ENCODE results near the gene MYH10. TPM values are rescaled to one million over a fixed set of nuclear protein-coding genes. Genes with fewer than 3 reads are reported as not detected.

The MYH10 gene
- total RNA-seq, 1 donor from 2014 or later, result 24.6 TPM

DNA sequence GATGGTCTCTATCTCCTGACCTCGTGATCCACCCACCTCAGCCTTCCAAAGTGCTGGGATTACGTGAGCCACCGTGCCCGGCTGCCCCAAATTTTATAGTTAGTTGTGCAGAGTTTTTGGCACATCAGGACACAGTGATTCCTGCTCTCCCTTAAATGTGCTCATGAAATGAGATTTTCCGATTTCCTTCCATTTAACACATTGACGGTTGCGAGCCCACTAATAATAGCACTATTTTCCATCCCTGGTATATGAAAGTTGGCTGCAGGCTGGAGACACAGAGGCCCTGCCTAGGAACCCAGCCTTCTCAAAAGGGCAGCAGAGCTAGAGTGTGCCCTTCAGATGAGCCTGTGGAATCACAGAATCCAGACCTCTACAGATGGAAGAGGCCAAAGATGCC, 17.4 kb upstream of the MYH10 start:
- ATAC-seq, result no peak

DNA sequence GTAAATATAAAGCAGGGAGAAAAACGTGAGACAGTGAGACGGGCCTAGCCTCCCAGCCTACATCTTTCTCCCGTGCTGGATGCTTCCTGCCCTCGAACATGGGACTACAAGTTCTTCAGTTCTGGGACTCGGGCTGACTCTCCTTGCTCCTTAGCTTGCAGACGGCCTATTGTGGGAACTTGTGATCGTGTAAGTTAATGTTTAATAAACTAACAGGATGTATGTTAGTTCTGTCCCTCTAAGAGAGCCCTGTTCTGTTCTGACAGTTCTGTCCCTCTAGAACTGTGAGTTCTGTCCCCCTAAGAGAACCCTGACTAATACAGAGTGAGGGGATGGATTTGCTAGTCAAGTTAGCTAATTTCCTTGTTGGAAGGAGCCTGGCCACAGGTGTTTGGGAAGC, 16.7 kb upstream of the MYH10 start:
- ATAC-seq, result no peak

DNA sequence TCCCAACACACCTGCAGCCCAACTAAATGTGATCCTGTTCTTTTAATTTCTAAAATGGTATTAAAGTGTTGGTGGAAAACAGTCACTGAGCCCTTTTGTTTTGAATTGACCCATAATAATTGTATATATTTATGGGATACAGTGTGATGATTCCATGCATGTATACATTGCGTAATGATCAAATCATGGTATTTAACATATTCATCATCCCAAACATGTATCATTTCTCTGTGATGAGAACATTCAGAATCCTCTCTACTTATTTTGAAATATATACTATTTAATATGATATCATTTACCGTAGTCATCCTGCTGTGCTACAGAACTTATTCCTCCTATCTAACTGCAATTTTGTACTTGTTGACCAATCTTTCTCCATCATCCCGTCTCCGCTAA, 14.0 kb upstream of the MYH10 start:
- no peak for ATAC-seq

DNA sequence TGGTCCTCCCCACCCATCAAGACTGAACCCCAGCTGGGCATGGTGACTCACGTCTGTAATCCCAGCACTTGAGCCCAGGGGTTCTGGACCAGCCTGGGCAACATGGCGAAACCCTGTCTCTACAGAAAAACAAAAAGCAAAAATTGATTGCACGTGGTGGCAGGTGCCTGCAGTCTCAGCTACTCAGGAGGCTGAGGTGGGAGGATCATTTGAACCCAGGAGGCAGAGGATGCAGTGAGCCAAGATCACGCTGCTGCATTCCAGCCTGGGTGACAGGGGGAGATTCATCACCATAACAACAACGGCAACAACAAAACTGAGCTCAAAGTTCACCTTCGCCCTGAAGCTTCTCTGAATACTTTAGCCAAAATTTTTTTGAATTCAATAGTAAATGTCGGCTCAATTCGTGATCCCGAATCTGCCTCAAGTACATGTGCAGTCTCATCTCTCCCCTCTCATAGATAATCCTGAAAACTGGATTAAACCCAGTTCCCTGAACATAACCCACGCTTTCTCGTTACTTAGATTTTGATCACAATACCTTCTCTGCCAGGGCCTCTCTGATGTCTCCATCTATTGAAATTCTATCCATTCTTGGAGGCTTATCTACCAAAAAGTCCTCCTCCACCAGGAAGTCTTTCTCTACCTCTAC, 13.5 kb upstream of the MYH10 start:
- no peak for ATAC-seq

DNA sequence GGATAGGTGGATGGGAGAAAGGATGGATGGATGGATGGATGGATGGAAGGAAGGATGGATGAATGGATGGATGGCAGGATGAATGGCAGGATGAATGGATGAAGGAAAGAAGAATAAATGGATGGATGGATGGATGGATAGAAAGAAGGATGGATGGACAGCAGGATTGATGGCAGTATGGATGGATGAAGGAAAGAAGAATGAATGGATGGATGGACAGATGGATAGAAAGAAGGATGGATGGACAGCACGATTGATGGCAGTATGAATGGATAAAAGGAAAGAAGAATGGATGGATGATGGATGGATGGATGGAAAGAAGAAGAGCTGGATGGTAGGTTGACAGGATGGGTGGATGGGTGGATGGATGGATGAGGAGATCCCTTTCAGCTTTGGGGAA, 9.2 kb upstream of the MYH10 start:
- ATAC-seq, result no peak

DNA sequence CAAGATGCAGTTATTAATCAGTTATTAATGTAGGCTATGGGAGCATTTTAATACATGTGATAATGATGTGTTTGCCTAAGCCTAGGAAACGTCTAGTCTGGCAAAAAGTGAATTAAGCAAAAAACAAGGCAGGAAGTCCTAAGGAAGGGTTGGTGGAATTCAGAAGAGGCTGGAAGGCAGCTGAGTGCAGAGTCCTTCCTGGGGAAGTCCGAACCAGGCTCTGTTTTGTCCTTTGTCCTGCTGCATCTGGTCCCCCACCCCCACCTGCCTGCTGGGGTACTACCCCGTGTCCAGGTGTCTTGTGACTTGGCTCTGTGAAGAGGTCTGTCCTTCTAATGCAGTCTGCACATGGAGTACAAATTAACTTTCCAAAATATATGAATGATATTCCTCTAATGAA, 1.5 kb upstream of the MYH10 start:
- no peak for ATAC-seq

DNA sequence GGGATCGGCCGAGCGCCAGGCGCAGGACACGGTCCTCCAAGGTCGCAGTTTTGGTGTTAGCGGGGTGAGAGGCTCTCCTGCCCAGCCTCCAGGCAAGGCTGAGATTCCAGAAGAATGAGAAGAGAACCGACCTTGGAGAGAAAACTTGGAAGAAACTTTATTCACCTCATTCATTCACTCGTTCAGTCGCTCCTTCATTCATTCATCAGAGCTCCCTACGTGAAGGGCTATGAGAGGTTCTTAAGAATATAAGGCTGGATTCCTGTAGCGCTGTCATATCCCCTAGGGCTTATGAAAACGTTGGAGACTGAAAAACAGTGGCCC, 991 bp upstream of the MYH10 start:
- ATAC-seq, result no peak

DNA sequence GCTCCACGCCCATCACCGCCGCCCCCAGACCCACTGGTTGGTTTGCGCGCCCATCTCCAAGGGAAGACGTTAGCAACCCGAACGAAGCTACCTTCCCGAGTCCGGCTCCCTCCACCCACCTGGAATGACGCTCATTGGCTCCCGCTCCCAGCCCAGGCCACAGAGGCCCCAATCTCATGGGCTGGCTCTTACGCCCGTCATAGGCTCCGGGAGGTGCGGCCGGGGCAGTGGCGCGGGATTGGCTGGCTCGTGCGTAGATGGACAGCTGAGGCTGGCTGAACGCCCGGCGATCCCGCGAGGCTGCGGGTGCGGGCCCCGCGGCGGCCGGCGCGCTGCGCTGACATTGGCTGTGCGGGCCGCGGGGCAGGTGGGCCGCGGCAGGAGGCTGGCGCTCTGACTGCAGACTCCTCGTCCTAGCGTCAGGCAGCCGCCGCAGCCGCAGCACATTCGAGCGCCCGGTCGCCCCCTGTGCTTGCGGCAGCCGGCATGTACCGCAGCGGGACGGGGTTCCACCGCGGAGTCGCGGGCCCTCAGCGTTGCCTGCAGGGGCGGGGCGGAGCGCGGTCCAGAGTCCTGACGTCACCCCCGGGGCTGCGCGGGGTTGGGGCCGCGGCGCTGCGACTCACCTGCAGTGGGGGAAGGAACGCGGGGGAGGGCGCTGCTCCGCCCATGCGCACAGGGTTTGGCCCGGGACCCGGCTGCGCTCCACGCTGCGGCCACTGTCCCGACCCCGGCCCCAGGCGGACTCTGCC, 453 bp upstream of the MYH10 start:
- ATAC-seq, result peak; percentile 99

DNA sequence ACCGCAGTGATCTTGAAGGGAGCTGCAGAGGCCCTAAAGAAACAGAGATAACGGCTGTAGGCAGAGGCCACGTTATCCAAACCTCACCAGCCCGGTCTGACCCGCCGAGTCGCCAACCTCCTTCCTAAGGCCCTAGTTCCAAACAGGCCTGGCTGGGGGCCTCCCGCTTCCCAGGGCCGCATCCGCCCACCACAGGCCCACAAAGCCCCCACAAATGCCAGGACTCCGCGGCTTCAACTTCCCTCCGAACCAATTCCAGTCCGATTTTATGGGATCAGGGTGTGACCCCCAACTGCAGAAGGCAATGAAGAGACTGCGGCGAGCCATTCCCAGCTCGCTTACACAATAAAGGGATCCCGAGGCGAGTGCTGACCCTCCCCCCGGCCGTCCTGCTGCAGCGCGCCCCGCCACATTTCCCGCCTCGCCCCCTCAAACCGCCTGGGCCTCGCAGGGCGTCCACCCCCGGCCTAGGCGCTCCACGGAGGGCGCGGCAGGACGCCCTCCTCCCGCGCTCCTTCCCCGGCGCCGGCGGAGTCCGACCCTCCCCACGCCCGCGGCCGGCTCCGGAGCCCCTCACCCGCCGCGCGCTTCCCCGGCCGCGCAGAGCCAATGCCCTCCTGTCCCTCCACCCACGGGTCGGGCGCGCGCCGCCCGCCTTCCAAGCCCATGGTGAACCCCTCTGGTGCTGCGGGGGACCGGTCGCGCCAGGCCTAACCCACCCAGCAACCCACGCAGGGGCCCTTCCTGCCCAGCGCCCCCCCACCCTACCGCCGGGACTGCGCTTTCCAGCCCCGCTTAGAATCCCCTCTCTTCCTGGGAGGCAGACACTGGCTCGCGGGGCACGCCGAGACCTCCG, 926 bp downstream of the MYH10 start:
- ATAC-seq, result no peak

DNA sequence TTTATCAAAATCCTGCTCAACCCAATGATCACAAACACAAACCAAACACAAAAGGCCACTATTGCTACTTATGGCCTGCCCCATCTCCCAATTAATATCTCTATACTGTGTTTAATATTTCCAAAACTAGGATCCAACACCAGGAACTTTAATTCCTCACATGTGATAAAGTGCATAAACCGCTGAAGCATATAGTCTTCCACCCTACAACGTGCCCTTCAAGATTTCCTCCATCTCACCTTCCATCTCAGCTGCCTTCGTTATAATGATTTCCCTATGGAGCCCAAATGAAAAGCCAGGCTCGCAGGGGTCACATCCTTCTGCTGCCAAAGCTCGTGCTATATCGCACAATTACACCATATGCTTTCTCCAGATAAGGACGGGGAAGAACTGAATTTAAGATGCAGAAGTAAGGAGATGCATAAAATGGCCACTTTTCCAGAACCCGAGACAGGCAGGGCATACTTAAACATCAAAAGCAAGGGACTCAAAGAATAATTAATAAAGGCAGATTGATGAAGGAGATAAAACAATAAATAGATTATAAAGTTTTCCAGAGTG, 1.8 kb downstream of the MYH10 start:
- ATAC-seq, result no peak

DNA sequence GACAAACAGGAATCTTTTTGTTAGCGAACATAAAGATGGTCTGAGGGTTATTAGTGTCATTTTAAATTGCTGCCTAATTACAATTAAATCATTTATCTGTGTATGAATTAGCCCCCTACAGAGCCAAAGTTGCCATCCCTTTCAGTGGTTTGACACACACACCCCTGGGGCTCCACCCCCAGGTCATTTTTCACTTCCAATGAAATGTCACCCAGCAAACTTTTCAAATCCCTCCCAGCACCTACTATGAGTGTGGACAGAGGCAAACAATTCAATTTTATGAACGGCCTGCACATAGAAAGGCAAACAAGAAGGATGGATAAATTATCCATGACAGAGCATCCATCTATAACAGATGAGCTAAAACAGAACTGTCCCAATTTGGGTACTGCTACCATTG, 2.4 kb downstream of the MYH10 start:
- ATAC-seq, result no peak

DNA sequence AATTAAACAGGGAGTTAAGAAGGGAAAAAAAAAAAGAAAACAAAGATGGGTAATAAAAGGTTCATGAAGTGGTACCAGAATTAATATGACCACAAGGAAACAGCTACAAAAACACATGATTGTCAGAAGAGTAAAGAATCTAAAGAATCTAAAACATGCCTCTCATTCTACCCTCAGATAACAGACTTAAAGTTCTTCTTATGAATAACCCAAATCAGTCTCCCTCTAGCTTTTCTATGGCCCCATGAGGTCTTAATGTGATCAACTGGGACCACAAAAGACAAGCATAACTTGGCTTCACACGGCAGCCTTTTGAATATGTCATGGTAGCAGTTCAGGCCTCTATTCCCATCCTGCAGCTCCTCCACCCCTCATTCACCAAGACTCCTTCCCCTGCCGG, 6.9 kb downstream of the MYH10 start:
- no peak for ATAC-seq

DNA sequence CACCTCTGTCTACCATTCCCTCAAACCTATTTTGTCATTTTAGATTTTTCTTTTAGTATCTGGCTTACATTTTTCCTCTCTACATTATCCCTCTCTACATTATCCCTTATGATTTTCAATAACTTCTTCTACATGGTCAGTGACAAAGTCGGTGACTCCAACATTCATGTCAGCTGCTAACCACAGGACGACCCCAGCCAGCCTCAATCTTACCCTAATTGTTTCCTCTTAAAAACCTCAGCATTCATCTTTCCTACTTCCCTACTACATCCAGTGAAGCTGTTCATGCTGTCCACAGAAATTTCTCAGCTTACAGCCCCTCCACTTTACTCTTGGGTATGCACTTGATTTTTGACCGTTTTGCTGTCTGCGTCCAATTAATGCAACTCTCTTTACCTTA, 8.3 kb downstream of the MYH10 start:
- no peak for ATAC-seq

DNA sequence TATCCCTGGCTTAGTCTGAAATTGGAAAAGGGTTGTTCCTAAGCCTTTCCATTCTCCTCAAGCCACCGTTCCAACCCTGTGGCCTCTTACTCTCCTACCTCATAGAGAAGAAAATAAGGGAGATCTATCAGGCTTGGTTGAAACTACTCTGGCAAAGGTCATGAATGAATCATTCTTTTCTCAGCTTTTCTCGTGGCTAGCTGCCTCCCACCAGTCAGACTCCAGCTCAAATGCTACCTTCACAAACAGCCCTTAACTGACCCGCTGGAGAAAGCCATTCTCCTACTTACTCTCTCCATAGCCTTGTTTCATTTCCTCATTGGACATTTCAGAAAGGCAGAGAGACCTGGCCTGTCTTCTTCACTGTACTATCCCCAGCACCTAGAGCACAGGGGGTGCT, 8.9 kb downstream of the MYH10 start:
- ATAC-seq, result no peak

DNA sequence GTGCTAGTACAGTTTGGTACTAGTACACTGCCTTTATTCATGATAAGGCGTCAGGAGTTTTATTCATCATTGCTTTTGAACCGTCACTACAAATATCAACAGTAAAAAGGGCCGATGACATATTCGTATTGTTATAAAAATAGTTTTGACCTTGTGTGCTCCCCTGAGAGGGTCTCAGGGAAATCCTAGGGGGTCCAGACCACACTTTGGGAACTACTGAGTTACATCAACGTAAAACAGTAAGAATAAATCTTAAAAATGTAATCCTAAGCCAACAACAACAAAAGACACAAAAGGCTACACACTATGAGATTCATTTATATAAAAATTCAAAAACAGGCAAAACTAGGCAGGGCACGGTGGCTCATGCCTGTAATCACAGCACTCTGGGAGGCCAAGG, 11.2 kb downstream of the MYH10 start:
- no peak for ATAC-seq

DNA sequence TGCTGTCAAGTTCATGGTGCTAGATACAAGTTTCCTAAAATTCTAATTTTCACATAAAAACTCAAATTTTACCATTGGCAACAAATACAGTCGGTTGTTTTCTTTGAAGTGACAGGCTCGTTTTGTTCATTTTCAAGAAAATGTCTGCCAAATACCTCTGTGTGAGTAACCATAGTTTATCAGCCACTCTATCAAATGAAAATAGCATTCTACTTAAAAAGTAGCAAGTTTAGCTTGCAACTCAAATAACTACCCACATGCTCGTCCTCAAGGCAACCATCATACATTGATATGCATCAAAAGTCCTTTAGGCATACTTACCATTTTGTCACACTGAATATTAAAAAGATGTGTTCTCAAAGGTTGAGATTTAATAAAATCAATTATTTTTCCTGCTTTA, 11.7 kb downstream of the MYH10 start:
- no peak for ATAC-seq

DNA sequence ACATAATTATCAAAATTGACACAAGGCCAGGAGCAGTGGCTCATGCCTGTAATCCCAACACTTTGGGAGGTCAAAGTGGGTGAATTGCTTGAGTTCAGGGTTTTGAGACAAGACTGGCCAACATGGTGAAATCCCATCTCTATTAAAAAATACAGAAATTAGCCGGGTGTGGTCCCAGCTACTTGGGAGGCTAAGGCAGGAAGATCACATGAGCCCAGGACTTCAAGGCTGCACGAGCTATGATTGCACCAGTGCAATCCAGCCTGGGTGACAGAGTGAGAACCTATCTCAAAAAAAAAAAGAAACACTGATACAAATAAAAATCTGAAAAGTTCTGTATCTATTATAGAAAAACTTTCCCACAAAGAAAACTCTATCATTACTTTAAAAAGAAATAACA, 15.5 kb downstream of the MYH10 start:
- ATAC-seq, result no peak

DNA sequence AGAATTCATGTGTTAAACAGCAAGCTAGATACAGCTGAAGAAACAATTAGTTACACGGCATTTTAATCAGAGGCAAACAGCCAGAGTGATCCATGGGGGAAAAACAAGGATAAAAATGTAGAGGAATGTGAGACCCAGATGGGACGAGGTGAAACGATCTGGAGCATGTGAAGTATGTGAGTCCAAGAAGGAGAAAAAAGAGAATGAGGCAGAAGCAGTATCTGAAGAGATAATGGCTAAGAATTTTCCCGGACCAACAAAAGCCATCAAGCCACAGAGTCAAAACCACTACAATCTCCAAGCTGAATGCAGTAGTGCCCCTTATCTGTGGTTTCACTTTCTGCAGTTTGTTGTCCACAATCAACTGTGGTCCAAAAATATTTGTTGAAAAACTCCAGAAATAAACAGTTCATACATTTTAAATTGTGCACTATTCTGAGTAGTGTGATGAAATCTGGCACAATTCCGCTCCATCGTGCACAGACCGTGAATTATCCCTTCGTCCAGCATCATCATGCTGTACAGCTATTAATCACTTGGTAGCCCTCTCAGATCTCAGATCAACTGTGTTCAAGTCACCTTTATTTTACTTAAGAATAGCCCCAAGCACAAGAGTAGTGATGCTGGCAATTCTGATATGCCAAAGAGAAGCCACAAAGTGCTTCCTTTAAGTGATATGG, 18.8 kb downstream of the MYH10 start:
- ATAC-seq, result no peak

DNA sequence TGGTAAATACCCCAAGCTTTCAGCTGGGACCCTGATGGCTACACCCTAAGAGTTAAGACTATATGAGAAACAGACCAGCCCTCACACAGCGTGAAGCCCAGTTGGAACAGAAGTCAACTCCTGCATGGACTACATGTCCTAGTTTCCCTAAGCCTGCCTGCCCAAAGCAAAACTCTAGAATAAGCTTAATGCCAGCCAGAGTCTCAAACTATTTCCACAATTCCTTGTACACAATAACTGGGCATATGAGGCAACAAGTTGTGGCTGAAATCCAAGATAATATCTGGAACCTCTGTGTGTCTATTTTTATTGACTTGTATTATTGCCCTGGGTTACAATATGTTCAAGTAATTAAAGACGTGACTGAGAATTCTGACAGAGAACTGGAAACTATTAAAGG, 19.4 kb downstream of the MYH10 start:
- no peak for ATAC-seq

DNA sequence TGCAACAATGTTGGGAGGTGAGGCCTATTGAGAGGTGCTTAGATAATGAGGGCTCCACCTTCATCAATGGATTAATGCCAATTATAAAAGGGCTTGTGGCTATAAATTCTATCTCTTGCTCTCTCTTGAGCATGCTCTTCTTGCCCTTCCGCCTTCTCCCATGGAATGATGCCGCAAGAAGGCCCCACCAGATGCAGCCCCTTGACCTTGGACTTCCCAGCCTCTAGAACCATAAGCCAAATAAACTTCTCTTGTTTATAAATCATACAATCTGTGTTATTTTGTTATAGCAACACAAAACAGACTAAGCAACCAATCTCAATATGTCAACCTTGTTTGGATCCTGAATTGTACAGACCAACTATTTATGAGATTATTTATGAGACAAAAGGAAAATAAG, 20.0 kb downstream of the MYH10 start:
- ATAC-seq, result no peak

DNA sequence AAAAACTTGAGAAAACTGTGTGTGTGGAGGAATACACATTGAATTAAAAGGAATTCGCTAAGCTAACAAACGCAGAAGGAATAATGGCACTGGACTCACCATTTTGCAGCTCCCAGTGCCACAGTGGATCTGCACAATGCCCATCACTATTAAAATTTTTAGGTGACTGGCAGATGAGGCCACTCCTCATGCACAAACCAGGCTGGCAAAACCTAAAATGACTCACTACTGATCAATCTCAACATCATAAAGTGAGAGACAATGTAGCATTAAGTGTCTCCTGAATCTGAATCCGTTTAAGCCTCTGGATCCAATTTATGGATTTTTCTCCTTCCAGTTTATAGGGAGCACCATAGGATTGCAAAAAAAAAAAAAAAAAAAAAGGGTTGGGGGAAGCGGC, 20.6 kb downstream of the MYH10 start:
- ATAC-seq, result no peak

DNA sequence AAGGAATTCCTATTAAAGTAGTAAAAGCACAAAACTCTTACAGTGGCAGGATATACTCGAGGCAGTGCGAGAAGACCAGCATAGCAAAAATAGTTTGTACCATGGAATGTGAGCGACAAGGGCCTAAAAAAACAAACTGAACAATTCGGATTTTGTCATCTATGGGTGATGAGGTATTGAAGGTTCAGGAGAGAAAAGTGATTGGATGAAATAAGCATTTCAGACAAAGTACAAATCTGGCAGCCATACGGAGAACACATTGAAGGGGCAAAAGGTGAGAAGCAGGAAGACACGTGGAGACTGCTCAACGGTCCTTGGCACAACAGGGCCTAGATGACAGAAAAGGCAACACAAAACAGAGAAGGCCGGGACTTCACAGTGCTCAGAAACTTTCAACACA, 22.5 kb downstream of the MYH10 start:
- no peak for ATAC-seq

DNA sequence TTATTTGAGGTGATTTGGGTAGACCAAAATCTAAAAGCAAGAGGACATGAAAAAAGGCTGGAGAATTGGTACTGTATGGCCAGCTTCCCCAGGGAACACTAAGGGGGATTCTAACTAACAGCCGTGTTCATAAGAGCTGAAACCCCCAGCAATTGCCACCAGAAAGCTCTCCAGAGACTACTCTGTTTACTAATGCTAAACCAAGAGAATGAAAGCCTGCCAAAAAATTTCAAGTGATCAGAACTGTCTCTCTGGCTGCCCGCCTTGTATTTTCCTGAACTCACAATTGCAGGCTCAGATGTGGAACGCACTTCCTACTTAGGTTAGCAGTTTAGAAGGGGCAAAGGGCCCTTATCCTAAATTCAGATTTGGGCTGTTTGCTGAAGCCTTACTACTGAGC, 24.1 kb downstream of the MYH10 start:
- no peak for ATAC-seq
